Endothelial cell of umbilical vein (primary cell): ENCODE data around the gene LRRC72. TPM values are rescaled to one million over a fixed set of nuclear protein-coding genes. Genes with fewer than 3 reads are reported as not detected.

Experiments used
- BruUV-seq: library from RNA; stranded (reverse); fragments of 400-500 nt; replicated peaks from 2 replicates; lab custom pipeline; 2021; lab: Mats Ljungman, UMichigan
- CTCF ChIA-PET: fragments of 300-600, 350-600 bp; sonication (Branson Sonifier 250); formaldehyde crosslinking; loops from one replicate; lab custom pipeline; 2021; ENCODE audit warnings: antibody characterized with exemption, inconsistent platforms; lab: Charles Lee
- POLR2A ChIA-PET: fragments of 300-600, 350-600 bp; sonication (Branson Sonifier 250); formaldehyde crosslinking; loops from one replicate; lab custom pipeline; 2021; ENCODE audit warnings: antibody characterized with exemption, inconsistent platforms; lab: Charles Lee
- DNase-seq: peaks from one replicate; pipeline ENCODE4 v3.0.0-alpha.2; 2011; ENCODE audit warnings: low read depth, low spot score
- FAIRE-seq: peaks from 2 replicates; lab custom pipeline; 2011; peaks lifted over from hg19 to GRCh38; lab: Jason Lieb, UNC
- H2AFZ ChIP-seq: 2 replicates; pipeline ENCODE4 v1.6.0; 2012; ENCODE audit warnings: low read depth, low read length, control low read depth, inconsistent platforms
- H3K27ac ChIP-seq: 2 replicates; pipeline ENCODE4 v1.5.1; 2011; ENCODE audit warnings: low read depth, mild to moderate bottlenecking, control low read depth, low read length, moderate library complexity; ENCODE audit not compliant: insufficient read depth
- H3K27me3 ChIP-seq, 2 experiments: 2 replicates each; pipeline versions ENCODE4 v1.6.0 to v1.6.1; 2011; ENCODE audit warnings: low read length in 2 of 2, mixed read lengths in 1 of 2; ENCODE audit not compliant: control insufficient read depth in 2 of 2, insufficient read depth in 2 of 2
- H3K36me3 ChIP-seq, 2 experiments: 2 replicates in 1 of 2; 3 replicates in 1 of 2; pipeline ENCODE4 v1.5.1; 2011; ENCODE audit warnings: low read length in 2 of 2, mild to moderate bottlenecking in 1 of 2, moderate library complexity in 1 of 2; ENCODE audit not compliant: control insufficient read depth in 2 of 2, insufficient read depth in 2 of 2; ENCODE audit errors: extremely low read depth in 1 of 2
- H3K4me1 ChIP-seq: 3 replicates; pipeline ENCODE4 v1.5.1; 2011; ENCODE audit warnings: mild to moderate bottlenecking, low read length; ENCODE audit not compliant: control insufficient read depth, insufficient read depth; ENCODE audit errors: extremely low read depth
- H3K4me2 ChIP-seq: 2 replicates; pipeline ENCODE4 v1.6.1; 2011; ENCODE audit warnings: low read length, control low read depth, mixed read lengths; ENCODE audit not compliant: insufficient read depth
- H3K4me3 ChIP-seq, 3 experiments: fragments of 200-600 bp in 1 of 3; sonication (generic), shearing (Covaris generic) in 1 of 3; replicated peaks in 1 of 3; 2 replicates each; pipeline ENCODE4 v1.5.1; 2011 to 2016; ENCODE audit warnings: control low read depth in 3 of 3, low read length in 3 of 3, mild to moderate bottlenecking in 2 of 3, inconsistent platforms in 1 of 3, low read depth in 1 of 3, moderate library complexity in 1 of 3; ENCODE audit not compliant: insufficient read depth in 1 of 3
- H3K79me2 ChIP-seq: 2 replicates; pipeline ENCODE4 v1.6.0; 2012; ENCODE audit warnings: low read length, inconsistent platforms; ENCODE audit not compliant: control insufficient read depth, insufficient read depth
- H3K9ac ChIP-seq: replicated peaks from 2 replicates; pipeline ENCODE3; 2011; ENCODE audit warnings: low read length, control low read depth; ENCODE audit not compliant: insufficient read depth; ENCODE audit errors: extremely low read depth
- H3K9me1 ChIP-seq: replicated peaks from 3 replicates; pipeline ENCODE4 v1.6.0; 2011; ENCODE audit warnings: mild to moderate bottlenecking, low read length; ENCODE audit not compliant: control insufficient read depth, insufficient read depth; ENCODE audit errors: extremely low read depth
- H3K9me3 ChIP-seq: replicated peaks from 2 replicates; pipeline ENCODE4 v1.5.1; 2012; ENCODE audit warnings: low read length, inconsistent platforms; ENCODE audit not compliant: control insufficient read depth, insufficient read depth
- H4K20me1 ChIP-seq: replicated peaks from 2 replicates; pipeline ENCODE3; 2011; ENCODE audit warnings: mild to moderate bottlenecking, low read length; ENCODE audit not compliant: control insufficient read depth, insufficient read depth; ENCODE audit errors: extremely low read depth
- CTCF ChIP-seq, 2 donors: IDR thresholded peaks; 1 replicate in 1 of 2; 2 replicates in 1 of 2; pipeline ENCODE4 v1.5.1; 2011; ENCODE audit warnings: low read length in 2 of 2, mild to moderate bottlenecking in 2 of 2, moderate library complexity in 2 of 2, control low read depth in 1 of 2, inconsistent platforms in 1 of 2, low read depth in 1 of 2; ENCODE audit not compliant: insufficient read depth in 1 of 2; ENCODE audit errors: extremely low read depth in 1 of 2
- FOS ChIP-seq: IDR thresholded peaks from 2 replicates; pipeline ENCODE4 v1.6.1; 2011; ENCODE audit warnings: mild to moderate bottlenecking, low read length, moderate library complexity, borderline replicate concordance; ENCODE audit not compliant: insufficient read depth
- GATA2 ChIP-seq: IDR thresholded peaks from 2 replicates; pipeline ENCODE4 v1.7.0; 2011; ENCODE audit warnings: low read depth, mild to moderate bottlenecking, moderate library complexity, mixed read lengths, low read length; ENCODE audit not compliant: insufficient read length, insufficient read depth
- JUN ChIP-seq: IDR thresholded peaks from 2 replicates; pipeline ENCODE4 v1.6.1; 2011; ENCODE audit warnings: borderline replicate concordance, low read depth; ENCODE audit not compliant: insufficient read length, insufficient read depth
- MAX ChIP-seq: IDR thresholded peaks from 2 replicates; pipeline ENCODE4 v1.6.1; 2011; ENCODE audit not compliant: insufficient read depth, insufficient read length
- MYC ChIP-seq: IDR thresholded peaks from one replicate; pipeline ENCODE4 v1.6.1; 2011; ENCODE audit warnings: mild to moderate bottlenecking, low read depth, low read length
- dilution Hi-C: fragments of 300-500 bp; cut with MboI; formaldehyde crosslinking; loops from one replicate; pipeline ENCODE4 v1.15.0; 2019; ENCODE audit warnings: low sequenced_read_pairs; ENCODE audit not compliant: extremely low pct_ligation_motif_present
- intact Hi-C: fragments of 100-400 bp; cut with micrococcal nuclease; formaldehyde crosslinking; loops from one replicate; pipeline ENCODE4 v1.10.0; 2022
- polyA plus RNA-seq, 4 experiments: library from polyadenylated mRNA; depleted of rRNA in 3 of 4; stranded (reverse) in 3 of 4; unstranded in 1 of 4; fragments of >200 nt; gene quantifications; 2 replicates each; pipeline versions ENCODE4 v1.2.1 to v1.2.3, GENCODE V29; 2011 to 2012; ENCODE audit warnings: missing spikeins in 1 of 4
- total RNA-seq: library from RNA; stranded (reverse); gene quantifications from 2 replicates; pipeline ENCODE4 v1.2.3, GENCODE V29; 2021

Gene LRRC72
- total and polyA plus RNA-seq, 2 donors (not counting 3 experiments of a cell fraction or from before 2014, with no cell fraction given) = not detected

GRCh38 chr7:16484453-16485158 lies 42.0 kb upstream of the LRRC72 start:
- BruUV-seq = no TSS peak
- no peaks in the 10 kb centered on the region for H3K9me3 ChIP-seq
- H3K9me1 ChIP-seq = no peaks in the 10 kb centered on the region
- FAIRE-seq (no peak), DNase-seq (no peak)
- H3K4me1 ChIP-seq = no peaks in the 10 kb centered on the region
- H3K27me3 ChIP-seq = no peaks in the 10 kb centered on the region
- intact Hi-C loops (no loop called here), dilution Hi-C loops (no loop called here)
- no peak overlapping the region for H3K4me3 ChIP-seq
- no peak overlapping the region for H3K9ac ChIP-seq
- no peak overlapping the region for H3K27ac ChIP-seq
- no peak overlapping the region for H3K4me2 ChIP-seq
- no peaks in the 10 kb centered on the region for H3K79me2 ChIP-seq
- no peaks in the 10 kb centered on the region for H4K20me1 ChIP-seq
- TF ChIP-seq FOS (peak; percentile 29), GATA2 (no peak), CTCF (IDR thresholded peaks at IDR 0.05; ENCODE audit: extremely low read depth in 1 of 2, insufficient read depth in 1 of 2, low read depth in 1 of 2, low read length in 2 of 2) (no peak), MYC (no peak), JUN (no peak), MAX (no peak)
- H2AFZ ChIP-seq = no peak overlapping the region
- H3K36me3 ChIP-seq = no peaks in the 10 kb centered on the region
- CTCF ChIA-PET = interaction anchor here (1.6 kb wide), 1 partner anchor 9 kb away, joined by 4 read pairs; no protein-coding TSS in a partner anchor
- POLR2A ChIA-PET = no interaction called here
